Natural killer cell treated with Interleukin-12 subunit alpha and Interleukin-12 subunit beta and Interleukin-15 and Interleukin-18, amount 100 ng/mL, for 72 hours (primary cell): ENCODE data around the gene ESPN. TPM values are rescaled to one million over a fixed set of nuclear protein-coding genes. Genes with fewer than 3 reads are reported as not detected.
"Not testable (repeated sequence)": the region's sequence is repeated elsewhere in the genome, so short reads cannot be mapped to it uniquely, and the experiment has no call there.

Source experiments
- ATAC-seq, 2 donors: fragments of 150-1000 bp; cut with Tn5 transposase in 1 of 2; sonication (Bioruptor Pico), chemical (Tn5 transposase) in 1 of 2; 2 replicates each; pipeline ENCODE4 v1.10.0; 2021
- DNase-seq: peaks from one replicate; pipeline ENCODE4 v3.0.0; 2022; ENCODE audit warnings: low spot score
- H3K27ac Mint-ChIP-seq, 2 donors: 1 replicate in 1 of 2; 2 replicates in 1 of 2; pipeline ENCODE4 v1.8.0; 2022; ENCODE audit warnings: mixed read lengths in 2 of 2, mild to moderate bottlenecking in 1 of 2, moderate library complexity in 1 of 2
- H3K27me3 Mint-ChIP-seq, 2 donors: 1 replicate in 1 of 2; 2 replicates in 1 of 2; pipeline ENCODE4 v1.8.0; 2022; ENCODE audit warnings: mixed read lengths in 2 of 2
- H3K36me3 Mint-ChIP-seq: one replicate; pipeline ENCODE4 v1.8.0; 2022; ENCODE audit warnings: mixed read lengths
- H3K4me1 Mint-ChIP-seq, 2 donors: 1 replicate in 1 of 2; 2 replicates in 1 of 2; pipeline ENCODE4 v1.8.0; 2022; ENCODE audit warnings: low read depth in 2 of 2, mixed read lengths in 2 of 2, mild to moderate bottlenecking in 1 of 2
- H3K4me3 Mint-ChIP-seq: one replicate; pipeline ENCODE4 v1.8.0; 2022; ENCODE audit warnings: mixed read lengths
- H3K9me3 Mint-ChIP-seq: 2 replicates; pipeline ENCODE4 v1.8.0; 2022; ENCODE audit warnings: mixed read lengths
- total RNA-seq, 2 donors: library from RNA; stranded (reverse); gene quantifications; one replicate each; pipeline ENCODE4 v1.2.3, GENCODE V29; 2022

ESPN gene
- total RNA-seq, 2 donors from 2014 or later, result 0.14 to 0.84 TPM

DNA sequence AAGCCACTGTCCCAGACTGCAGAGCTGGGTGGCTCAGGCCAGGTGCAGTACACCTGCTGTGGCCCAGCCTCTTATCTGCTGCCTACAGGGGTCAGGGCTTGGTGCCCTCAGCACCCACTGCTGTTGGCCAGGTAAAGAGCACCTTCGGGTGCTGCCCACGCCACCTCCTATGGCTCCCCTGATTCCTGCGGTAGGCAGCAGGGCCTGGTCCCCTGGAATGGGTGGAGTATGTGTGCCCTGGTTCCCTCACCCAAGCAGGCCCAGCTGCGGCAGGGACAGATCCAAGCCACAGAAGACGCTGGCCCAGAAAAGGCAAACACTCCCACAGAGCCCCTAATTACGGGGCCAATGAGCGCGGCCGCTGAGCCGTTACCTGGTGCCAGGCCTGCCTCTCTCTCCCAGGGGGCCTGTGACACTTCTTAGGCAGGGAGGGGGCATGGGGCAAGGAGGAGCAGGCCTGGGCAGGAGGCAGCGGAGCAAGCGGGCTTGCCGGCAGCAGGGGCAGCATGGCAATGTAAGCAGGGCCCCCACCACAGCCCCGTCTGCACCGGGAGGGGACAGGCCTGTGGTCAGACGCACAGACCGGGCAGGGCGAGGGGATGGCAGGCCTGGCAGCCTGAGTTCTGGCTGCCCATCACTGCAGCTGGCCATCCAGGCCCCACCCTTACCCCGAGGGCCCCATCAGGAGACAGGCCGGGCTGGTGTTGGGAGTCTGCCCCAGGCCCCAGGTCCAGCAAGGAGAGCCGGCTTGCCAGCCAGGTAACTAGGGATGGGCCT, 19.0 kb downstream of the ESPN start:
- DNase-seq (no peak), ATAC-seq (no peak)
- Mint-ChIP-seq H3K9me3 (no peaks in the 10 kb centered on the region), H3K36me3 (no peaks in the 10 kb centered on the region), H3K27me3 (peaks cover 16% of the 10 kb centered on the region in 2 donors), H3K4me3 (no peak overlapping the region), H3K4me1 (peaks cover 5 to 9% of the 10 kb centered on the region in 2 donors), H3K27ac (no peak overlapping the region)

DNA sequence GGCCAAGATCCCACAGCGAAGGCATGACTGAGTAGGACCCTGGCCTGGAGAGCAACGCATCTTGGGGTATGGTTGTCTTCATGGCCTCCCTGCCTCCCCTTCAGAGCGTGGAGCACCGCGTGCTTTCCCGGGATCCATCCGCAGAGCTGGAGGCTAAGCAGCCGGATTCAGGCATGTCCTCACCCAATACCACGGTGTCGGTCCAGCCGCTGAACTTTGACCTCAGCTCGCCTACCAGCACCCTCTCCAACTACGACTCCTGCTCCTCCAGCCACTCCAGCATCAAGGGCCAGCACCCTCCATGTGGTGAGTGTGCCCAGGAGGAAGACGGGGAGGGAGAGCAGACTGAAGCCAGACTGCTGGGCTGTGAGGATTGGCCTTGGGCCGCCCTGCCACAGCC, 19.8 kb downstream of the ESPN start:
- H3K27ac Mint-ChIP-seq, result no peak overlapping the region
- peaks cover 2 to 10% of the 10 kb centered on the region in 2 donors for H3K4me1 Mint-ChIP-seq
- H3K27me3 Mint-ChIP-seq, result peaks cover 11 to 18% of the 10 kb centered on the region in 2 donors
- no peak for ATAC-seq
- no peaks in the 10 kb centered on the region for H3K9me3 Mint-ChIP-seq
- DNase-seq, result no peak
- no peaks in the 10 kb centered on the region for H3K36me3 Mint-ChIP-seq
- no peak overlapping the region for H3K4me3 Mint-ChIP-seq

DNA sequence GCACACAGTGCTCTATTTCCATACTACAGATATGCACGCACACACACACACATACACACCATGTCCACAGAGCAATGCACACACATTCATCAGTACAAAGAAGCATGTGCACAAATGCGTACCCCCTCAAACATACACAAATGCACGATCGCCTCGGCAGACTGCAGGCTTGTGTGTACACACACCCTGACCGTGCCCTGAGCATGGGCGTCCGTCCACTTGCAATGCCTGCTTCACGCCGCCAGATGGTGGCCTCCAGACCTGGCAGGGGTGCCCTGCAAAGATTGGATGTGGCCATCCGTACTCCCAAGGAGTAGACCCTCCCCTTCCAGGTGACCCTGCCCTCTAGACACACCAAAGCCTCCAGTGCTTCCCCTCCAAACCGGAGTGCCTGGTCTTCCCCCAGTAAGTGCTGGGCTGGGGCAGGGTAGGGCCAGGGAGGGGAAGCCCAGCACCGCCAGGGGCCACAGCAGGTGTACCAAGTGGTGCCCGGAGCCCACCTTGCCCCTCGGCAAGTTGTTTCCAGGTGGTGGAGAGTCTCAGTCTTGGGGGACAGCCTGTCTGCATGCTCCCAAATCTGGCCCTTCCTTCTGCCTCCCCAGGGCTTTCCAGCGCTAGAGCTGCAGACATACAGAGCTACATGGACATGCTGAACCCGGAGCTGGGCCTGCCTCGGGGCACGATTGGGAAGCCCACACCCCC, 20.6 kb downstream of the ESPN start:
- Mint-ChIP-seq H3K27me3 (peaks cover 12 to 21% of the 10 kb centered on the region in 2 donors), H3K36me3 (no peaks in the 10 kb centered on the region), H3K4me3 (no peak overlapping the region), H3K27ac (no peak overlapping the region), H3K4me1 (peaks cover 0 to 12% of the 10 kb centered on the region in 2 donors), H3K9me3 (no peaks in the 10 kb centered on the region)
- ATAC-seq, result no peak
- no peak for DNase-seq

DNA sequence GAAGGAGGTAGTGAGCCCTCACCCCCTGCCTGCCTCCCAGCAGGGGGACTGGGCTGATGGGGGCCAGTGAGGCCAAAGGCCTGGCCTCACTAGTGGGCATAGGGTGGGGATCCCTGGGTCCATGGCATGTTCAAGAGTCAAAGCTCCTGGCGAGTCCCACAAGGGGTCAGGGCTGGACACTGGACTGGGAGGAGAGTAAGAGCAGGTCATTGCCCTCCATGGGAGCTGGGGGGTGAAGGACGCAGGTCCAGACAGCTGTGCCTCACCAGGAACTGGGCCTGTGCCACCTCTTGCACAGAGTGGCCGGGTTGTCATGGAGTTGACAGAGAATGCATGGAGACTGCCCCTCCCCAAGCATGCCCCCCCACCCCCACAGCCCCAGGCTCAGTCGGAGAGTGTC, 21.4 kb downstream of the ESPN start:
- H3K27ac Mint-ChIP-seq, H3K9me3 Mint-ChIP-seq, H3K4me3 Mint-ChIP-seq, ATAC-seq, DNase-seq, H3K36me3 Mint-ChIP-seq: not testable (repeated sequence)
- peaks cover 18 to 25% of the 10 kb centered on the region in 2 donors for H3K27me3 Mint-ChIP-seq
- peaks cover 0 to 12% of the 10 kb centered on the region in 2 donors for H3K4me1 Mint-ChIP-seq

- Mint-ChIP-seq H3K27me3 (peaks cover 19 to 23% of the 10 kb centered on the region in 2 donors), H3K4me1 (peaks cover 0 to 12% of the 10 kb centered on the region in 2 donors), H3K4me3 (no peak overlapping the region), H3K36me3 (no peaks in the 10 kb centered on the region), H3K9me3 (no peaks in the 10 kb centered on the region), H3K27ac (no peak overlapping the region)
- ATAC-seq (no peak), DNase-seq (no peak)
Observed at GRCh38 chr1:6446665-6447015, 22.1 kb downstream of the ESPN start.

DNA sequence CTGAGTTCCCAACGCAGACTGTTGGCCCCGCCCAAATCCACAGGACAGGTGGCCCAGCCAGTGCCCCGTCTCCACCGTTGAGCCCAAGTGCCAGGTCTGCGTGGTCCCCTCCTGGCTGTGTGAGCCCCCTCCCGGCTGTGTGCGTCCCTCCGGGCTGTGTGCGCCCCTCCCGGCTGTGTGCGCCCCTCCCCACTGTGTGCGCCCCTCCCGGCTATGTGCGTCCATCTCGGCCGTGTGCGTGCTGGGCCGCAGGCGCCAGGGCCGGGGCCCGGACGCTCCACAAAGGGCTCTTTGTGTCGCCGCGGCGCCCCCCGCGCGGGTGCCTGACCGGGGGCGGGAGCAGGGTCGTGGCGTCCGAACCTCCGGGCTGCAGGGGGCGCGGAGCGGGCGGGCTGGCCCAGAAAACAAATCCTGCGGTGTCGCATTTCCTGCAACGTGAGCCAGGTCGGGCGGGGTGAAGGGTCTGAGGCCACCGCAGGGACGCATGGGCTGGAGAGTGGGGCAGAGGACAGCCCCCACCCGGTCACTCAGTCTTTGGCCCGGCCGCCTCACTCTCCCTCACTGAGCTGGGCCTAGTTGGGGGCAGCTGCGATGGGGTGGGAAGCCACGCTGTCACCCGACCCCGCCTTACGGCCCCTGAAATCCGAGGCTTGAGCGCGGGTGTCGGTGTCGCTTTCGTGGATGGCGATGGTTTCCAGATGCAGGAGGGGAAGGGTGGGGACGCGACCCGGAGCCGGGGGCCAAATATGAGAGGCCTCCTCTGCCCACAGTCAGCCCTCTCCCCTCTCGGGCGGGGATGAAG, 22.6 kb downstream of the ESPN start:
- Mint-ChIP-seq H3K27me3 (peaks cover 19 to 23% of the 10 kb centered on the region in 2 donors), H3K4me1 (peaks cover 0 to 12% of the 10 kb centered on the region in 2 donors)

DNA sequence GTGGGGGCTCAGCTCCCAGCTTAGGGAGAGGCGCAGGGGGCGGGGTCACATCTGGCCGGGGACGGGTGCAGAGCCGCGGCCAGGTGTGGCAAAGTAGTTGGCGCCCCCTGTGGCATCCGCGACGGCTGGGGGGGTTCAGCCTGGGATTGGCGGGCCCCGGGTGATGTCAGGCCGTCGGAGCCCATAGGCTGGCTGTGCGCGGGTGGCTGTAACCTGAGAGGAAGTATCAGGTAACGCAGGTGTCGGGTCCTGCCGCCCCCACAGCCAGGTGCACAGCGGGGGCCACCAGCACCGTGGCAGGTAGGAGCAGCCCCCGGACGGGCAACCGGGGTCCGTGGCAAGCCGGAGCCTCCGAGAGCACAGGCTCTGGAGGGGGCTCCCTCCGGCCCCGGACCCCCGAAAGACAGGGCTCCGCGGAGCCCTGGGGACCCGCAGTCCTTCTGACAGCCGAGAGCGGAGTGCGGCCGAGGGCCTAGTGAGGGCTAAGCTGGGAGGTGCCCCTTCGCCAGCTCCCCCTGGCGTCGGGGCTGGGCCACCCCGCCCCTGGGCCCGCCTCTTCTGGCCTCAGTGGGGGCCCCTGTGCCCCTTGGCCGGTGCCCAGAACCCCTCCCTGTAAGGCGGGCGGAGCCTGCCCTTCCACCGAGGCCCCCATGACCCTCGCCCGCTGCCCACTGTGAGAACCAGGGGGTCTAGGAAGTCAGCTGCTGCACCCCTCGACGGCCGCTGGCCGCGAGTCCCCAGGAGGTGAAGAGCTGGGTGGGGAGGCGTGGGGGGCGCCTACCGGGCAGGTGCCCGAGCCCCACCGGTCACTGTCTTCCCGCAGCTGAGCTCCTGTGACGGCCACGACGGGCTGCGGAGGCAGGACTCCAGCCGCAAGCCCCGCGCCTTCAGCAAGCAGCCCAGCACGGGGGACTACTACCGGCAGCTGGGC, 23.5 kb downstream of the ESPN start:
- H3K27me3 Mint-ChIP-seq, result peaks cover 21 to 25% of the 10 kb centered on the region in 2 donors
- no peaks in the 10 kb centered on the region for H3K9me3 Mint-ChIP-seq
- H3K36me3 Mint-ChIP-seq, result no peaks in the 10 kb centered on the region
- DNase-seq, result no peak
- peaks cover 0 to 13% of the 10 kb centered on the region in 2 donors for H3K4me1 Mint-ChIP-seq
- no peak overlapping the region for H3K4me3 Mint-ChIP-seq
- ATAC-seq, result peak in 1 of 2 donors; percentile 10
- H3K27ac Mint-ChIP-seq, result no peak overlapping the region

More for the DNA sequence above, 22.6 kb downstream of the ESPN start:
- no peaks in the 10 kb centered on the region for H3K36me3 Mint-ChIP-seq
- H3K27ac Mint-ChIP-seq, result no peak overlapping the region
- ATAC-seq, result no peak
- no peak for DNase-seq
- no peaks in the 10 kb centered on the region for H3K9me3 Mint-ChIP-seq
- H3K4me3 Mint-ChIP-seq, result no peak overlapping the region

- no peak overlapping the region for H3K27ac Mint-ChIP-seq
- DNase-seq (no peak), ATAC-seq (peak; percentile 10 to 57)
- H3K27me3 Mint-ChIP-seq, result peaks cover 30 to 32% of the 10 kb centered on the region in 2 donors
- H3K9me3 Mint-ChIP-seq, result no peaks in the 10 kb centered on the region
- H3K4me1 Mint-ChIP-seq, result peaks cover 0 to 19% of the 10 kb centered on the region in 2 donors
- H3K36me3 Mint-ChIP-seq, result no peaks in the 10 kb centered on the region
- H3K4me3 Mint-ChIP-seq, result peak overlapping the region; percentile 22
Observed at GRCh38 chr1:6448749-6449631, 24.4 kb downstream of the ESPN start.

DNA sequence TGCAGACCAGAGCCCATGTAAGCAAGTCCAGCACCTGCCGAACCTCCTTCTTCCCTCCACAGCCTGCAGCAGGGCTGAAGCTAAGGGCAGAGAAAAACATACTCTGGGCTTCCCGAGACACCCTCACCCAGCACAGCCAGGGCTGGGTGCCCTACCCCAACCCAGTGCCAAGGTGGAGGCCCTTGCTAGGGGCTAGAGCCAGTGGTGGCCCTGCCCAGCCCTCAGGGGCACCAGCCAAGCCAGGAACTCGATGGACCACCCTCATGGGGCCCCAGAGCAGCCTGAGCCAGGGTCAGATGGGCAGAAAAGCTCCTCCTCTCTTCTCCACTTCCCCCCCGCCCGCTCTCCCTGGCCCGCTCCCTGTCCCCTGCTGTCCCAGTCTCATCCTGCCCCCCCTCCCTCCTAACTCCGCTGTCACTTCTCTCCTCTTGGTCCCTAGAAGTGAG, 25.5 kb downstream of the ESPN start:
- no peak for ATAC-seq
- Mint-ChIP-seq H3K27me3 (peaks cover 25 to 27% of the 10 kb centered on the region in 2 donors), H3K27ac (no peak overlapping the region), H3K36me3 (no peaks in the 10 kb centered on the region), H3K4me3 (no peak overlapping the region), H3K4me1 (peaks cover 0 to 16% of the 10 kb centered on the region in 2 donors), H3K9me3 (no peaks in the 10 kb centered on the region)
- no peak for DNase-seq

GRCh38 chr1:6450486-6450885, 25.9 kb downstream of the ESPN start:
- H3K4me1 Mint-ChIP-seq, result peaks cover 0 to 15% of the 10 kb centered on the region in 2 donors
- ATAC-seq, H3K27ac Mint-ChIP-seq, H3K36me3 Mint-ChIP-seq, H3K9me3 Mint-ChIP-seq, DNase-seq, H3K4me3 Mint-ChIP-seq: not testable (repeated sequence)
- H3K27me3 Mint-ChIP-seq, result peaks cover 24 to 26% of the 10 kb centered on the region in 2 donors

GRCh38 chr1:6450943-6451373, 26.4 kb downstream of the ESPN start:
- Mint-ChIP-seq H3K27ac (no peak overlapping the region), H3K36me3 (no peaks in the 10 kb centered on the region), H3K9me3 (no peaks in the 10 kb centered on the region), H3K4me3 (no peak overlapping the region), H3K4me1 (peaks cover 0 to 17% of the 10 kb centered on the region in 2 donors), H3K27me3 (peaks cover 24 to 26% of the 10 kb centered on the region in 2 donors)
- DNase-seq, result no peak
- no peak for ATAC-seq
